Fibroblast of villous mesenchyme (primary cell): ENCODE results near the gene TMTC2. TPM values are rescaled to one million over a fixed set of nuclear protein-coding genes. Genes with fewer than 3 reads are reported as not detected.

Experiments
- DNase-seq: peaks from one replicate; pipeline ENCODE4 v3.0.0-alpha.2; 2010; ENCODE audit warnings: low read depth
- H3K4me3 ChIP-seq: 2 replicates; pipeline ENCODE4 v1.5.1; 2011; ENCODE audit warnings: low read depth, mild to moderate bottlenecking, low read length
- CTCF ChIP-seq: IDR thresholded peaks from 2 replicates; pipeline ENCODE4 v1.5.1; 2012; ENCODE audit warnings: low read depth, mild to moderate bottlenecking, low read length; ENCODE audit not compliant: insufficient read depth
- total RNA-seq: library from RNA; depleted of rRNA; stranded (reverse); fragments of >200 nt; gene quantifications from 2 replicates; pipeline ENCODE4 v1.2.3, GENCODE V29; 2012

Gene TMTC2
- total RNA-seq, 1 donor, result 5.2 TPM

- no peak overlapping the region for H3K4me3 ChIP-seq
- DNase-seq, result no peak
- TF ChIP-seq CTCF, result no peak
These were observed 181.2 kb downstream of the TMTC2 start for GRCh38 chr12:82867762-82868500.

DNA sequence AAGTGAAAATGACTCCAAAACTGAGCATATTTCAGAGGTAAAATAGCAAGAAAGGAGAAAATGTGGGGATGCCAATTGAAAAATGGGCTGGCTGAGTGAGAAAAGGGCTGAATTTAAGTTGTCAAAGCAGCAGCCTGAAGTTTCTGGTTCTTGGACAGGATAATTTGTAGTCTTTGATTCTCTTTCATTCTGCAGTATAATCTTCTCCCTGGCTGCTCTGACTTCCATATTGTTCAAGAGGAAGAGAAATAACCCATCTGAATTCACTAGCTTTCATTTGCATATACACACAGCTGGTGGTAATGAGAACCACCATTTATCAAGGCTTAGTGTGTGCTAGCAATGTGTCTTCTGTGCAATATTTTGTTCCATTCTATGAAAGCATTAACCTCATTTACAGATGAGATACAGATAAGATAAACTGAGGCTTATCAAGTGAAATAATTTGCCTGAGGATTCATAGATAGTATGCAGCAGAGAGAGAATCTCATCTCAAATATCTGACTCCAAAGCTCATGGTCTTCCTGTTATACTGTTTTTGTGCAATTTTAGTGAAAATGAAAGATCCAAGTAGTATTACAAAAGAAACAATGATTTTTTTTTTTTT is 184.2 kb downstream of the TMTC2 start:
- H3K4me3 ChIP-seq, result no peak overlapping the region
- DNase-seq, result no peak
- no peak for TF ChIP-seq CTCF

GRCh38 chr12:82872088-82872487 is 185.4 kb downstream of the TMTC2 start:
- no peak for TF ChIP-seq CTCF
- DNase-seq, result no peak
- no peak overlapping the region for H3K4me3 ChIP-seq

GRCh38 chr12:82873309-82873708 is 186.6 kb downstream of the TMTC2 start:
- no peak for DNase-seq
- no peak overlapping the region for H3K4me3 ChIP-seq
- TF ChIP-seq CTCF, result no peak

- H3K4me3 ChIP-seq, result no peak overlapping the region
- no peak for TF ChIP-seq CTCF
- no peak for DNase-seq
These were observed 187.2 kb downstream of the TMTC2 start for GRCh38 chr12:82873951-82874350.

DNA sequence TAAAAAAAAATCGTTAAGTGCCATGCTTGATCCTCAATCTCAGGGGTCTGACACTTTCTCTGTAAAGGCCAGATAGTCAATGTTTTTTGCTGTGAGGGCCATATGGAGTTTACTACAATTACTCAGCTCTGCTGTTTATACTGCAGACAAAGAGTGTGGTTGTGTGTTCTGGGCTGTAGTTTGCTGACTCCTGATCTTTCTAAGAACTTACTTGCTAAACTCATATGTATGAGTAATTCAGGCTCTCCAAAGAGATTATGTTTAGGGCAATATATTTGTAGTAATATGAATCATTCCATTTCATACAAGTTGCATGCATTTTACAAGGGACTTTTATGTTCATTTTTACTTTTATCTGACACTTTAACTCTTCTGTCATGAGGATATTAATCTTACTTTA is 188.2 kb downstream of the TMTC2 start:
- DNase-seq, result no peak
- H3K4me3 ChIP-seq, result no peak overlapping the region
- no peak for TF ChIP-seq CTCF
